ENCODE data around the gene PPP1R9A. TPM values are rescaled to one million over a fixed set of nuclear protein-coding genes. Genes with fewer than 3 reads are reported as not detected.

Gene PPP1R9A
- total RNA-seq, 1 experiment from 2014 or later, result 15.6 TPM

DNA sequence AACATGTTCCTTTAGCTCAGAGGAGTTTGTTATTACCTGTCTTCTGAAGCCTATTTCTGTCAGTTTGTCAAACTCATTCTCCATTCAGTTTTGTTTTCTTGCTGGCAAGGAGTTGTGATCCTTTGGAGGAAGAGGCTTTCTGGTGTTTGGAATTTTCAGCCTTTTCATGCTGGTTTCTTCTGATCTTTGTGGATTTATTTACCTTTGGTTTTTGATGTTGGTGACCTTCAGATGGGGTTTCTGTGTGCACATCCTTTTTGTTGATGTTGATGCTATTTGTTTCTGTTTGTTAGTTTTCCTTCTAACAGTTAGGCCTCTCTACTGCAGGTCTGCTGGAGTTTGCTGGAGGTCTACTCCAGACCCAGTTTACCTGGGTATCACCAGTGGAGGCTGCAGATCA, 118.6 kb downstream of the PPP1R9A start:
- TF ChIP-seq, protein P1, sequence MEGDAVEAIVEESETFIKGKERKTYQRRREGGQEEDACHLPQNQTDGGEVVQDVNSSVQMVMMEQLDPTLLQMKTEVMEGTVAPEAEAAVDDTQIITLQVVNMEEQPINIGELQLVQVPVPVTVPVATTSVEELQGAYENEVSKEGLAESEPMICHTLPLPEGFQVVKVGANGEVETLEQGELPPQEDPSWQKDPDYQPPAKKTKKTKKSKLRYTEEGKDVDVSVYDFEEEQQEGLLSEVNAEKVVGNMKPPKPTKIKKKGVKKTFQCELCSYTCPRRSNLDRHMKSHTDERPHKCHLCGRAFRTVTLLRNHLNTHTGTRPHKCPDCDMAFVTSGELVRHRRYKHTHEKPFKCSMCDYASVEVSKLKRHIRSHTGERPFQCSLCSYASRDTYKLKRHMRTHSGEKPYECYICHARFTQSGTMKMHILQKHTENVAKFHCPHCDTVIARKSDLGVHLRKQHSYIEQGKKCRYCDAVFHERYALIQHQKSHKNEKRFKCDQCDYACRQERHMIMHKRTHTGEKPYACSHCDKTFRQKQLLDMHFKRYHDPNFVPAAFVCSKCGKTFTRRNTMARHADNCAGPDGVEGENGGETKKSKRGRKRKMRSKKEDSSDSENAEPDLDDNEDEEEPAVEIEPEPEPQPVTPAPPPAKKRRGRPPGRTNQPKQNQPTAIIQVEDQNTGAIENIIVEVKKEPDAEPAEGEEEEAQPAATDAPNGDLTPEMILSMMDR (conservative IDR thresholded peaks at IDR 0.05; ENCODE audit: low read depth, low read length), result no peak
- no peak for TF ChIP-seq EZH2 (IDR thresholded peaks at IDR 0.05; ENCODE audit: borderline replicate concordance, low read depth, low read length, poor library complexity, severe bottlenecking)
- H3K4me3 ChIP-seq (ENCODE audit: low read depth, low read length, poor library complexity, severe bottlenecking), result no peak overlapping the region
- POLR2A ChIA-PET (ENCODE audit: low non-redundant PET), result no interaction called here
- BruUV-seq (replicated peaks), result no TSS peak
- intact Hi-C loops (cut with micrococcal nuclease; ENCODE audit: unreplicated experiment), result no loop called here
- H3K36me3 ChIP-seq (ENCODE audit: insufficient read depth, low read length, poor library complexity, severe bottlenecking), result no peaks in the 10 kb centered on the region
- CTCF ChIA-PET, result no interaction called here
- no peaks in the 10 kb centered on the region for H3K27me3 ChIP-seq (replicated peaks; ENCODE audit: insufficient read depth, low read depth, low read length, poor library complexity)
- H3K4me1 ChIP-seq (ENCODE audit: insufficient read depth, low read length, poor library complexity, severe bottlenecking), result no peaks in the 10 kb centered on the region
- H3K9me3 ChIP-seq (ENCODE audit: low read depth, low read length, poor library complexity, severe bottlenecking), result peaks cover 10% of the 10 kb centered on the region
- H3K27ac ChIP-seq (ENCODE audit: low read depth, low read length, poor library complexity, severe bottlenecking), result no peak overlapping the region
- no peak for DNase-seq (ENCODE audit: low spot score)

DNA sequence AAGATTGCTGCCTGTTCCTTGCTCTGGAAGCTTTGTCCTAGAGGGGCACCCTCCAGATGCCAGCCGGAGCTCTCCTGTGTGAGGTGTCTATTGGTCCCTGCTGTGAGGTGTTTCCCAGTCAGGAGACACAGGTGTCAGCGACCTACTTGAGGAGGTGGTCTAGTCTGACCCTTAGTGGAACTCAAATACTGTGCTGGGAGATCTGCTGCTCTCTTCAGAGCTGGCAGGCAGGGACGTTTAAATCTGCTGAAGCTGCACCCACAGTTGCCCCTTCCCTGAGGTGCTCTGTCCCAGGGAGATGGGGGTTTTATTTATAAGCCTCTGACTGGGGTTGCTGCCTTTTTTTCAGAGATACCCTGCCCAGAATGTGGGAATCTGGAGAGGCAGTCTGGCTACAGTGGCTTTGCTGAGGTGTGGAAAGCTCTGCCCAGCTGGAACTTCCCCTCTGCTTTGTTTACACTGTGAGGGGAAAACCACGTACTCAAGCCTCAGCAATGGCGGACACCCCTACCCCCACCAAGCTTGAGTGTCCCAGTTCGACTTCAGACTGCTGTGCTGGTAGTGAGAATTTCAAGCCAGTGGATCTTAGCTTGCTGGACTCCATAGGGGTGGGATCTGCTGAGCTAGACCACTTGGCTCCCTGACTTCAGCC, 119.2 kb downstream of the PPP1R9A start:
- no TSS peak for BruUV-seq (replicated peaks)
- H3K4me3 ChIP-seq (ENCODE audit: low read depth, low read length, poor library complexity, severe bottlenecking), result no peak overlapping the region
- intact Hi-C loops (cut with micrococcal nuclease; ENCODE audit: unreplicated experiment), result no loop called here
- no peak for TF ChIP-seq EZH2 (IDR thresholded peaks at IDR 0.05; ENCODE audit: borderline replicate concordance, low read depth, low read length, poor library complexity, severe bottlenecking)
- TF ChIP-seq, protein P1 (conservative IDR thresholded peaks at IDR 0.05; ENCODE audit: low read depth, low read length), result no peak
- no peak for DNase-seq (ENCODE audit: low spot score)
- H3K9me3 ChIP-seq (ENCODE audit: low read depth, low read length, poor library complexity, severe bottlenecking), result peaks cover 10% of the 10 kb centered on the region
- CTCF ChIA-PET, result interaction anchor here (0.7 kb wide), 1 partner anchor 19 kb away, joined by 3 read pairs; no protein-coding TSS in a partner anchor
- no peaks in the 10 kb centered on the region for H3K36me3 ChIP-seq (ENCODE audit: insufficient read depth, low read length, poor library complexity, severe bottlenecking)
- no peaks in the 10 kb centered on the region for H3K27me3 ChIP-seq (replicated peaks; ENCODE audit: insufficient read depth, low read depth, low read length, poor library complexity)
- no peak overlapping the region for H3K27ac ChIP-seq (ENCODE audit: low read depth, low read length, poor library complexity, severe bottlenecking)
- POLR2A ChIA-PET (ENCODE audit: low non-redundant PET), result no interaction called here
- no peaks in the 10 kb centered on the region for H3K4me1 ChIP-seq (ENCODE audit: insufficient read depth, low read length, poor library complexity, severe bottlenecking)

DNA sequence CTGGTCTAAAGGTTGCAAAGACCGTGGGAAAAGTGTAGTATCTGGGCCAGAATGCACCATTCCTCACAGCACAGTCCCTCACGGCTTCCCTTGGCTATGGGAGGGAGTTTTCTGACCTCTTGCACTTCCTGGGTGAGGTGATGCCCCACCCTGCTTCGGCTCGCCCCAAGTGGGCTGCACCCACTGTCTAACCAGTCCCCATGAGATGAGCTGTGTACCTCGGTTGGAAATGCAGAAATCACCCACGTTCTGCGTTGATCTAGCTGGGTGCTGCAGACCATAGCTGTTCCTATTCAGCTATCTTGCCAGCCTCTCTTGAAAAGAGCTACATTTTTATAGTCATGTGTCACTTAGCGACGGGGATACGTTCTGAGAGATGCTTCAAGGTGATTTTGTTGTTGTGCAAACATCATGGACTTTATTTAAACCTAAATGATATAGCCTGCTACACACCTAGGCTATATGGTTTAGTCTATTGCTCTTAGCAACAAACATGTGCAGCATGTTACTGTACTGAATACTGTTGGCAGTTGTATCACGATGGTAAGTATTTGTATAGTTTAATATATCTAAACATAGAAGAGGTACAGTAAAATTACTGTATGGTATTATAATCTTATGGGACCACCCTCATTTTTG, 120.0 kb downstream of the PPP1R9A start:
- intact Hi-C loops (cut with micrococcal nuclease; ENCODE audit: unreplicated experiment), result no loop called here
- BruUV-seq (replicated peaks), result no TSS peak
- no peak for DNase-seq (ENCODE audit: low spot score)
- TF ChIP-seq, protein P1 (conservative IDR thresholded peaks at IDR 0.05; ENCODE audit: low read depth, low read length), result no peak
- no peak for TF ChIP-seq EZH2 (IDR thresholded peaks at IDR 0.05; ENCODE audit: borderline replicate concordance, low read depth, low read length, poor library complexity, severe bottlenecking)
- no peaks in the 10 kb centered on the region for H3K4me1 ChIP-seq (ENCODE audit: insufficient read depth, low read length, poor library complexity, severe bottlenecking)
- H3K4me3 ChIP-seq (ENCODE audit: low read depth, low read length, poor library complexity, severe bottlenecking), result no peak overlapping the region
- no peak overlapping the region for H3K27ac ChIP-seq (ENCODE audit: low read depth, low read length, poor library complexity, severe bottlenecking)
- no peaks in the 10 kb centered on the region for H3K36me3 ChIP-seq (ENCODE audit: insufficient read depth, low read length, poor library complexity, severe bottlenecking)
- peaks cover 10% of the 10 kb centered on the region for H3K9me3 ChIP-seq (ENCODE audit: low read depth, low read length, poor library complexity, severe bottlenecking)
- ChIA-PET CTCF (interaction anchor here (0.7 kb wide), 1 partner anchor 18 kb away, joined by 3 read pairs; no protein-coding TSS in a partner anchor), POLR2A (ENCODE audit: low non-redundant PET) (no interaction called here)
- H3K27me3 ChIP-seq (replicated peaks; ENCODE audit: insufficient read depth, low read depth, low read length, poor library complexity), result no peaks in the 10 kb centered on the region
